ENCODE results near the gene PIEZO2.

Gene PIEZO2

GRCh38 chr18:10739152-10739551 lies 410.2 kb downstream of the PIEZO2 start:
- DNase-seq (ENCODE audit: low read depth) = no peak

GRCh38 chr18:10736984-10737383 lies 412.4 kb downstream of the PIEZO2 start:
- no peak for DNase-seq (ENCODE audit: low read depth)

GRCh38 chr18:10732990-10733389 lies 416.4 kb downstream of the PIEZO2 start:
- no peak for DNase-seq (ENCODE audit: low read depth)

- no peak for DNase-seq (ENCODE audit: low read depth)
Measured at GRCh38 chr18:10727477-10727876, 421.9 kb downstream of the PIEZO2 start.

GRCh38 chr18:10726198-10727068 lies 422.9 kb downstream of the PIEZO2 start:
- no peak for DNase-seq (ENCODE audit: low read depth)

- DNase-seq (ENCODE audit: low read depth) = no peak
Measured at GRCh38 chr18:10724666-10725065, 424.7 kb downstream of the PIEZO2 start.

- no peak for DNase-seq (ENCODE audit: low read depth)
Measured at GRCh38 chr18:10723496-10723895, 425.9 kb downstream of the PIEZO2 start.

GRCh38 chr18:10718809-10719208 lies 430.6 kb downstream of the PIEZO2 start:
- DNase-seq (ENCODE audit: low read depth) = no peak

- peak; percentile 12 for DNase-seq (ENCODE audit: low read depth)
Measured at GRCh38 chr18:10715791-10716190, 433.6 kb downstream of the PIEZO2 start.

GRCh38 chr18:10713409-10713808 lies 436.0 kb downstream of the PIEZO2 start:
- no peak for DNase-seq (ENCODE audit: low read depth)

- DNase-seq (ENCODE audit: low read depth) = no peak
Measured at GRCh38 chr18:10707294-10707693, 442.1 kb downstream of the PIEZO2 start.

- DNase-seq (ENCODE audit: low read depth) = no peak
Measured at GRCh38 chr18:10705786-10706185, 443.6 kb downstream of the PIEZO2 start.

- DNase-seq (ENCODE audit: low read depth) = no peak
Measured at GRCh38 chr18:10705291-10705690, 444.1 kb downstream of the PIEZO2 start.

- DNase-seq (ENCODE audit: low read depth) = no peak
Measured at GRCh38 chr18:10702206-10702605, 447.2 kb downstream of the PIEZO2 start.

- DNase-seq (ENCODE audit: low read depth) = no peak
Measured at GRCh38 chr18:10690366-10690765, 459.0 kb downstream of the PIEZO2 start.

GRCh38 chr18:10690035-10690329 lies 459.4 kb downstream of the PIEZO2 start:
- DNase-seq (ENCODE audit: low read depth) = no peak

- DNase-seq (ENCODE audit: low read depth) = no peak
Measured at GRCh38 chr18:10689236-10690034, 459.9 kb downstream of the PIEZO2 start.

GRCh38 chr18:10688766-10689165 lies 460.6 kb downstream of the PIEZO2 start:
- DNase-seq (ENCODE audit: low read depth) = no peak

- DNase-seq (ENCODE audit: low read depth) = no peak
Measured at GRCh38 chr18:10687161-10687925, 462.0 kb downstream of the PIEZO2 start.

GRCh38 chr18:10686308-10686707 lies 463.1 kb downstream of the PIEZO2 start:
- DNase-seq (ENCODE audit: low read depth) = no peak

GRCh38 chr18:10685484-10685883 lies 463.9 kb downstream of the PIEZO2 start:
- DNase-seq (ENCODE audit: low read depth) = no peak

- no peak for DNase-seq (ENCODE audit: low read depth)
Measured at GRCh38 chr18:10682368-10682714, 467.0 kb downstream of the PIEZO2 start.

Measured in fibroblast of gingiva (primary cell).